Ectodermal cell (in vitro differentiated cells): Measurements from ENCODE around the gene TMTC2.

Source experiments
- H3K27ac ChIP-seq: 2 replicates; pipeline ENCODE4 v1.7.0; 2013; ENCODE audit warnings: mild to moderate bottlenecking, low read depth, low read length; ENCODE audit not compliant: insufficient read depth, poor library complexity, severe bottlenecking
- H3K27me3 ChIP-seq: 2 replicates; pipeline ENCODE4 v1.7.0; 2013; ENCODE audit warnings: mild to moderate bottlenecking, low read length; ENCODE audit not compliant: insufficient read depth, control insufficient read depth, poor library complexity, severe bottlenecking
- H3K36me3 ChIP-seq: one replicate; pipeline ENCODE4 v1.7.0; 2013; ENCODE audit warnings: low read length; ENCODE audit not compliant: control insufficient read depth, insufficient read depth
- H3K4me1 ChIP-seq: one replicate; pipeline ENCODE4 v1.7.0; 2013; ENCODE audit warnings: low read length; ENCODE audit not compliant: control insufficient read depth, insufficient read depth
- H3K4me3 ChIP-seq: 2 replicates; pipeline ENCODE4 v1.7.0; 2013; ENCODE audit warnings: low read depth, low read length, control low read depth; ENCODE audit not compliant: insufficient read depth
- H3K9me3 ChIP-seq: 2 replicates; pipeline ENCODE4 v1.7.0; 2013; ENCODE audit warnings: mild to moderate bottlenecking, low read length, moderate library complexity; ENCODE audit not compliant: control insufficient read depth
- WGBS, 2 experiments: methylation state at CpG; one replicate each; pipeline ENCODE4 v1.1.7; 2013; ENCODE audit warnings: missing lambda C conversion rate in 2 of 2; 5-methylcytosine and 5-hydroxymethylcytosine counted together

The TMTC2 gene

GRCh38 chr12:82659343-82660207 lies 27.1 kb upstream of the TMTC2 start:
- Histone ChIP-seq H3K9me3 (no peaks in the 10 kb centered on the region), H3K27ac (no peak overlapping the region), H3K4me3 (no peak overlapping the region), H3K36me3 (no peaks in the 10 kb centered on the region), H3K27me3 (no peaks in the 10 kb centered on the region), H3K4me1 (peaks cover 6% of the 10 kb centered on the region)
- WGBS, 2 experiments: 95 to 96% methylated on average over 28 of the region's 28 CpGs

GRCh38 chr12:82660541-82661325 lies 26.0 kb upstream of the TMTC2 start:
- H3K9me3 ChIP-seq: no peaks in the 10 kb centered on the region
- 88 to 92% methylated on average over 3 of the region's 3 CpGs for WGBS, 2 experiments

GRCh38 chr12:82663893-82664292 lies 22.8 kb upstream of the TMTC2 start:
- H3K9me3 ChIP-seq: no peaks in the 10 kb centered on the region
- 82 to 85% methylated on average over 7 of the region's 7 CpGs for WGBS, 2 experiments
- no peaks in the 10 kb centered on the region for H3K27me3 ChIP-seq
- H3K4me3 ChIP-seq: no peak overlapping the region
- no peaks in the 10 kb centered on the region for H3K36me3 ChIP-seq
- peaks cover 6% of the 10 kb centered on the region for H3K4me1 ChIP-seq
- H3K27ac ChIP-seq: no peak overlapping the region

More at GRCh38 chr12:82660541-82661325, 26.0 kb upstream of the TMTC2 start:
- H3K27me3 ChIP-seq: no peaks in the 10 kb centered on the region
- no peak overlapping the region for H3K27ac ChIP-seq
- H3K4me3 ChIP-seq: no peak overlapping the region
- H3K4me1 ChIP-seq: peaks cover 6% of the 10 kb centered on the region
- H3K36me3 ChIP-seq: no peaks in the 10 kb centered on the region

- Histone ChIP-seq H3K27ac (no peak overlapping the region), H3K4me1 (peaks cover 6% of the 10 kb centered on the region), H3K36me3 (no peaks in the 10 kb centered on the region), H3K9me3 (no peaks in the 10 kb centered on the region), H3K27me3 (no peaks in the 10 kb centered on the region), H3K4me3 (no peak overlapping the region)
- WGBS, 2 experiments: 44 to 58% methylated on average over 3 of the region's 3 CpGs
Observed at GRCh38 chr12:82665142-82665923, 21.4 kb upstream of the TMTC2 start.

- no peaks in the 10 kb centered on the region for H3K36me3 ChIP-seq
- H3K9me3 ChIP-seq: no peaks in the 10 kb centered on the region
- 83 to 90% methylated on average over 1 of the region's 1 CpG for WGBS, 2 experiments
- H3K4me1 ChIP-seq: peaks cover 6% of the 10 kb centered on the region
- H3K4me3 ChIP-seq: no peak overlapping the region
- H3K27ac ChIP-seq: no peak overlapping the region
- H3K27me3 ChIP-seq: no peaks in the 10 kb centered on the region
Observed at GRCh38 chr12:82666830-82667229, 19.9 kb upstream of the TMTC2 start.

- Histone ChIP-seq H3K4me1 (no peaks in the 10 kb centered on the region), H3K36me3 (no peaks in the 10 kb centered on the region), H3K4me3 (no peak overlapping the region), H3K27me3 (no peaks in the 10 kb centered on the region), H3K27ac (no peak overlapping the region), H3K9me3 (no peaks in the 10 kb centered on the region)
- 95% methylated on average over 3 of the region's 4 CpGs for WGBS, 2 experiments
Observed at GRCh38 chr12:82671673-82672195, 15.0 kb upstream of the TMTC2 start.

- Histone ChIP-seq H3K9me3 (no peaks in the 10 kb centered on the region), H3K4me1 (no peaks in the 10 kb centered on the region), H3K27me3 (no peaks in the 10 kb centered on the region), H3K4me3 (no peak overlapping the region), H3K27ac (no peak overlapping the region), H3K36me3 (no peaks in the 10 kb centered on the region)
- WGBS, 2 experiments: 87 to 96% methylated on average over 4 of the region's 4 CpGs
Observed at GRCh38 chr12:82672811-82673495, 13.8 kb upstream of the TMTC2 start.

GRCh38 chr12:82673698-82674097 lies 13.0 kb upstream of the TMTC2 start:
- H3K9me3 ChIP-seq: no peaks in the 10 kb centered on the region
- no peak overlapping the region for H3K4me3 ChIP-seq
- 86 to 88% methylated on average over 1 of the region's 1 CpG for WGBS, 2 experiments
- no peak overlapping the region for H3K27ac ChIP-seq
- no peaks in the 10 kb centered on the region for H3K36me3 ChIP-seq
- H3K27me3 ChIP-seq: no peaks in the 10 kb centered on the region
- no peaks in the 10 kb centered on the region for H3K4me1 ChIP-seq

GRCh38 chr12:82675246-82675645 lies 11.5 kb upstream of the TMTC2 start:
- H3K4me3 ChIP-seq: no peak overlapping the region
- no peaks in the 10 kb centered on the region for H3K36me3 ChIP-seq
- WGBS, 2 experiments: 89 to 93% methylated on average over 3 of the region's 3 CpGs

More at GRCh38 chr12:82675246-82675645, 11.5 kb upstream of the TMTC2 start:
- Histone ChIP-seq H3K27me3 (no peaks in the 10 kb centered on the region), H3K9me3 (no peaks in the 10 kb centered on the region), H3K4me1 (no peaks in the 10 kb centered on the region), H3K27ac (no peak overlapping the region)
